HCT116 (cell line): ENCODE data around the gene ABCB8. TPM values are rescaled to one million over a fixed set of nuclear protein-coding genes. Genes with fewer than 3 reads are reported as not detected.

Source experiments
- ATAC-seq: fragments of 200-7000 bp; cut with Tn5 transposase; 2 replicates; pipeline ENCODE4 v1.9.1; 2020; ENCODE audit warnings: mild to moderate bottlenecking, moderate library complexity
- BruUV-seq: library from RNA; stranded (reverse); fragments of 400-500 nt; replicated peaks from 2 replicates; lab custom pipeline; 2021; lab: Mats Ljungman, UMichigan
- CTCF ChIA-PET: fragments of 300-600 bp; sonication (Branson Sonifier 250); formaldehyde crosslinking; loops from one replicate; lab custom pipeline; 2021; ENCODE audit warnings: antibody characterized with exemption; lab: Charles Lee
- POLR2A ChIA-PET: fragments of 300-600, 350-600 bp; sonication (Branson Sonifier 250); formaldehyde crosslinking; loops from one replicate; lab custom pipeline; 2021; ENCODE audit warnings: antibody characterized with exemption; lab: Charles Lee
- RAD21 ChIA-PET, 2 experiments: fragments of 300-600 bp; sonication (Branson Sonifier 250); formaldehyde crosslinking; loops; one replicate each; lab custom pipeline; 2023; ENCODE audit warnings: low total read pairs in 2 of 2; ENCODE audit not compliant: uncharacterized antibody in 2 of 2, unreplicated experiment in 2 of 2, low non-redundant PET in 1 of 2; lab: Charles Lee
- DNase-seq: peaks from one replicate; pipeline ENCODE4 v3.0.0-alpha.2; 2010; ENCODE audit warnings: low read depth, low spot score
- H2AFZ ChIP-seq: fragments of 200-600 bp; shearing (Covaris generic), sonication (generic); 2 replicates; pipeline ENCODE4 v1.6.1; 2017; ENCODE audit warnings: low read depth, mixed run types, mixed read lengths, antibody characterized with exemption, low read length; ENCODE audit not compliant: poor library complexity, severe bottlenecking
- H3K27ac ChIP-seq: 2 replicates; pipeline ENCODE4 v1.5.1; 2012; ENCODE audit warnings: low read depth, low read length
- H3K27me3 ChIP-seq: fragments of 200-600 bp; sonication (generic); 2 replicates; pipeline ENCODE4 v1.6.1; 2016; ENCODE audit warnings: mixed run types, low read length, mixed read lengths; ENCODE audit not compliant: insufficient read depth
- H3K36me3 ChIP-seq, 2 experiments: fragments of 200-500 bp in 1 of 2; fragments of 200-600 bp in 1 of 2; sonication (Bioruptor generic) in 1 of 2; sonication (generic) in 1 of 2; 2 replicates each; pipeline versions ENCODE4 v1.5.1 to v1.6.1; 2014 to 2016; ENCODE audit warnings: low read length in 2 of 2, inconsistent platforms in 1 of 2, mixed read lengths in 1 of 2, mixed run types in 1 of 2; ENCODE audit not compliant: insufficient read depth in 2 of 2, control insufficient read depth in 1 of 2
- H3K4me1 ChIP-seq, 2 experiments: fragments of 200-600 bp in 1 of 2; sonication (generic) in 1 of 2; 2 replicates each; pipeline versions ENCODE4 v1.5.1 to v1.6.1; 2012 to 2017; ENCODE audit warnings: low read length in 2 of 2, inconsistent platforms in 1 of 2, mild to moderate bottlenecking in 1 of 2, mixed read lengths in 1 of 2, mixed run types in 1 of 2, moderate library complexity in 1 of 2; ENCODE audit not compliant: insufficient read depth in 2 of 2, control insufficient read depth in 1 of 2
- H3K4me2 ChIP-seq: fragments of 200-600 bp; sonication (generic); 2 replicates; pipeline ENCODE4 v1.6.1; 2017; ENCODE audit warnings: mixed run types, low read length, mixed read lengths
- H3K4me3 ChIP-seq, 2 experiments: fragments of 200-600 bp in 1 of 2; sonication (generic) in 1 of 2; replicated peaks in 1 of 2; 2 replicates each; pipeline ENCODE4 v1.5.1; 2011 to 2016; ENCODE audit warnings: low read length in 2 of 2, control low read depth in 1 of 2, low read depth in 1 of 2, mild to moderate bottlenecking in 1 of 2, mixed read lengths in 1 of 2, mixed run types in 1 of 2
- H3K79me2 ChIP-seq: fragments of 200-600 bp; sonication (generic); 2 replicates; pipeline ENCODE4 v1.6.1; 2017; ENCODE audit warnings: mild to moderate bottlenecking, mixed run types, low read length, moderate library complexity, mixed read lengths; ENCODE audit not compliant: insufficient read depth
- H3K9ac ChIP-seq: fragments of 200-600 bp; sonication (generic); 2 replicates; pipeline ENCODE4 v1.6.1; 2016; ENCODE audit warnings: low read length, mixed read lengths
- H3K9me2 ChIP-seq: fragments of 200-600 bp; sonication (generic), shearing (Covaris generic); 2 replicates; pipeline ENCODE4 v1.6.1; 2017; ENCODE audit warnings: mixed run types, mild to moderate bottlenecking, moderate library complexity; ENCODE audit not compliant: insufficient read depth
- H3K9me3 ChIP-seq, 2 experiments: fragments of 200-500 bp in 1 of 2; fragments of 200-600 bp in 1 of 2; sonication (Bioruptor generic) in 1 of 2; sonication (generic) in 1 of 2; 2 replicates each; pipeline ENCODE4 v1.6.1; 2014 to 2017; ENCODE audit warnings: low read length in 2 of 2, mixed read lengths in 2 of 2, inconsistent platforms in 1 of 2, low read depth in 1 of 2, mild to moderate bottlenecking in 1 of 2, mixed run types in 1 of 2, moderate library complexity in 1 of 2; ENCODE audit not compliant: control insufficient read depth in 1 of 2, insufficient read depth in 1 of 2
- H4K20me1 ChIP-seq: fragments of 200-600 bp; sonication (generic), shearing (Covaris generic); 2 replicates; pipeline ENCODE4 v1.6.1; 2017; ENCODE audit warnings: mixed run types, mild to moderate bottlenecking, moderate library complexity; ENCODE audit not compliant: insufficient read depth
- CBX3 ChIP-seq: IDR thresholded peaks from 2 replicates; pipeline ENCODE4 v1.6.1; 2012; ENCODE audit warnings: low read depth
- ELF1 ChIP-seq: IDR thresholded peaks from 2 replicates; pipeline ENCODE4 v1.6.1; 2012; ENCODE audit warnings: low read depth, borderline replicate concordance
- FOSL1 ChIP-seq: IDR thresholded peaks from 2 replicates; pipeline ENCODE4 v1.6.1; 2012; ENCODE audit warnings: low read depth
- MAX ChIP-seq: IDR thresholded peaks from 2 replicates; pipeline ENCODE4 v1.6.1; 2012
- POLR2A ChIP-seq: IDR thresholded peaks from 2 replicates; pipeline ENCODE4 v1.7.0; 2011; ENCODE audit warnings: borderline replicate concordance; ENCODE audit not compliant: insufficient read depth, insufficient read length; ENCODE audit errors: extremely low read depth
- REST ChIP-seq: IDR thresholded peaks from 2 replicates; pipeline ENCODE4 v1.6.1; 2012; ENCODE audit warnings: low read depth
- SRF ChIP-seq: IDR thresholded peaks from 2 replicates; pipeline ENCODE4 v1.6.1; 2012; ENCODE audit warnings: low read depth
- TCF7L2 ChIP-seq: IDR thresholded peaks from 2 replicates; pipeline ENCODE4 v1.7.0; 2011; ENCODE audit warnings: borderline replicate concordance, inconsistent platforms; ENCODE audit not compliant: insufficient read depth, insufficient read length; ENCODE audit errors: extremely low read depth
- ZBTB33 ChIP-seq: IDR thresholded peaks from 2 replicates; pipeline ENCODE4 v1.6.1; 2011; ENCODE audit warnings: mild to moderate bottlenecking, low read length, moderate library complexity; ENCODE audit not compliant: insufficient replicate concordance; ENCODE audit errors: extremely low read depth
- ZFX ChIP-seq: fragments of 450-650 bp; IDR thresholded peaks from 2 replicates; pipeline ENCODE4 v1.6.1; 2017
- ZNF274 ChIP-seq: fragments of 200-500 bp; sonication (Bioruptor generic); IDR thresholded peaks from 2 replicates; pipeline ENCODE4 v1.6.1; 2014; ENCODE audit warnings: mild to moderate bottlenecking, low read depth, low read length, inconsistent platforms
- intact Hi-C: fragments of 100-400 bp; cut with micrococcal nuclease; formaldehyde crosslinking; loops from 2 replicates; pipeline ENCODE4 v1.10.0; 2022
- total RNA-seq: library from RNA; stranded (reverse); gene quantifications from one replicate; pipeline ENCODE4 v1.2.1, GENCODE V29; 2021; ENCODE audit not compliant: unreplicated experiment

Gene ABCB8
- total RNA-seq, 1 experiment from 2014 or later = 55.2 TPM

GRCh38 chr7:151077705-151078232, 49.5 kb downstream of the ABCB8 start:
- Histone ChIP-seq H3K9ac (no peak overlapping the region), H2AFZ (no peak overlapping the region), H3K9me2 (no peaks in the 10 kb centered on the region), H3K4me2 (no peak overlapping the region), H3K9me3 (no peaks in the 10 kb centered on the region), H3K27me3 (no peaks in the 10 kb centered on the region), H3K36me3 (peaks cover 13 to 17% of the 10 kb centered on the region in 2 experiments; a peak in 3 of 4 replicates), H3K4me1 (peaks cover 20 to 49% of the 10 kb centered on the region in 2 experiments), H3K4me3 (no peak overlapping the region), H4K20me1 (no peaks in the 10 kb centered on the region), H3K79me2 (peaks cover 41% of the 10 kb centered on the region), H3K27ac (peak overlapping the region; percentile 94)
- ChIA-PET CTCF (interaction anchor here (1.3 kb wide), 1 partner anchor 9 kb away, joined by 3 read pairs; no protein-coding TSS in a partner anchor), POLR2A (interaction anchor here (1.4 kb wide), 1 partner anchor 15 kb away, joined by 5 read pairs; no protein-coding TSS in a partner anchor), RAD21 (interaction anchor here in 1 of 2 experiments (1.5 kb wide), 1 partner anchor 17 kb away, joined by 3 read pairs; no protein-coding TSS in a partner anchor)
- intact Hi-C loops = no loop called here
- DNase-seq (no peak), ATAC-seq (no peak)
- BruUV-seq = no TSS peak
- TF ChIP-seq MAX (no peak), REST (no peak), POLR2A (no peak), CBX3 (no peak), ZBTB33 (no peak), TCF7L2 (no peak), ZFX (no peak), SRF (no peak), ELF1 (no peak), FOSL1 (no peak), ZNF274 (no peak)
